Endothelial cell of umbilical vein (primary cell): Measurements from ENCODE around the gene HIP1R. TPM values are rescaled to one million over a fixed set of nuclear protein-coding genes. Genes with fewer than 3 reads are reported as not detected.

Source experiments
- BruUV-seq: library from RNA; stranded (reverse); fragments of 400-500 nt; replicated peaks from 2 replicates; lab custom pipeline; 2021; lab: Mats Ljungman, UMichigan
- CTCF ChIA-PET: fragments of 300-600, 350-600 bp; sonication (Branson Sonifier 250); formaldehyde crosslinking; loops from one replicate; lab custom pipeline; 2021; ENCODE audit warnings: antibody characterized with exemption, inconsistent platforms; lab: Charles Lee
- POLR2A ChIA-PET: fragments of 300-600, 350-600 bp; sonication (Branson Sonifier 250); formaldehyde crosslinking; loops from one replicate; lab custom pipeline; 2021; ENCODE audit warnings: antibody characterized with exemption, inconsistent platforms; lab: Charles Lee
- DNase-seq: peaks from one replicate; pipeline ENCODE4 v3.0.0-alpha.2; 2011; ENCODE audit warnings: low read depth, low spot score
- FAIRE-seq: peaks from 2 replicates; lab custom pipeline; 2011; peaks lifted over from hg19 to GRCh38; lab: Jason Lieb, UNC
- H2AFZ ChIP-seq: 2 replicates; pipeline ENCODE4 v1.6.0; 2012; ENCODE audit warnings: low read depth, low read length, control low read depth, inconsistent platforms
- H3K27ac ChIP-seq: 2 replicates; pipeline ENCODE4 v1.5.1; 2011; ENCODE audit warnings: low read depth, mild to moderate bottlenecking, control low read depth, low read length, moderate library complexity; ENCODE audit not compliant: insufficient read depth
- H3K27me3 ChIP-seq, 2 experiments: 2 replicates each; pipeline versions ENCODE4 v1.6.0 to v1.6.1; 2011; ENCODE audit warnings: low read length in 2 of 2, mixed read lengths in 1 of 2; ENCODE audit not compliant: control insufficient read depth in 2 of 2, insufficient read depth in 2 of 2
- H3K36me3 ChIP-seq, 2 experiments: 2 replicates in 1 of 2; 3 replicates in 1 of 2; pipeline ENCODE4 v1.5.1; 2011; ENCODE audit warnings: low read length in 2 of 2, mild to moderate bottlenecking in 1 of 2, moderate library complexity in 1 of 2; ENCODE audit not compliant: control insufficient read depth in 2 of 2, insufficient read depth in 2 of 2; ENCODE audit errors: extremely low read depth in 1 of 2
- H3K4me1 ChIP-seq: 3 replicates; pipeline ENCODE4 v1.5.1; 2011; ENCODE audit warnings: mild to moderate bottlenecking, low read length; ENCODE audit not compliant: control insufficient read depth, insufficient read depth; ENCODE audit errors: extremely low read depth
- H3K4me2 ChIP-seq: 2 replicates; pipeline ENCODE4 v1.6.1; 2011; ENCODE audit warnings: low read length, control low read depth, mixed read lengths; ENCODE audit not compliant: insufficient read depth
- H3K4me3 ChIP-seq, 3 experiments: fragments of 200-600 bp in 1 of 3; sonication (generic), shearing (Covaris generic) in 1 of 3; replicated peaks in 1 of 3; 2 replicates each; pipeline ENCODE4 v1.5.1; 2011 to 2016; ENCODE audit warnings: control low read depth in 3 of 3, low read length in 3 of 3, mild to moderate bottlenecking in 2 of 3, inconsistent platforms in 1 of 3, low read depth in 1 of 3, moderate library complexity in 1 of 3; ENCODE audit not compliant: insufficient read depth in 1 of 3
- H3K79me2 ChIP-seq: 2 replicates; pipeline ENCODE4 v1.6.0; 2012; ENCODE audit warnings: low read length, inconsistent platforms; ENCODE audit not compliant: control insufficient read depth, insufficient read depth
- H3K9ac ChIP-seq: replicated peaks from 2 replicates; pipeline ENCODE3; 2011; ENCODE audit warnings: low read length, control low read depth; ENCODE audit not compliant: insufficient read depth; ENCODE audit errors: extremely low read depth
- H3K9me1 ChIP-seq: replicated peaks from 3 replicates; pipeline ENCODE4 v1.6.0; 2011; ENCODE audit warnings: mild to moderate bottlenecking, low read length; ENCODE audit not compliant: control insufficient read depth, insufficient read depth; ENCODE audit errors: extremely low read depth
- H3K9me3 ChIP-seq: replicated peaks from 2 replicates; pipeline ENCODE4 v1.5.1; 2012; ENCODE audit warnings: low read length, inconsistent platforms; ENCODE audit not compliant: control insufficient read depth, insufficient read depth
- H4K20me1 ChIP-seq: replicated peaks from 2 replicates; pipeline ENCODE3; 2011; ENCODE audit warnings: mild to moderate bottlenecking, low read length; ENCODE audit not compliant: control insufficient read depth, insufficient read depth; ENCODE audit errors: extremely low read depth
- EZH2 ChIP-seq: IDR thresholded peaks from 2 replicates; pipeline ENCODE4 v1.6.1; 2012; ENCODE audit warnings: borderline replicate concordance, low read depth, mild to moderate bottlenecking, moderate library complexity, low read length, inconsistent platforms; ENCODE audit not compliant: severe bottlenecking
- FOS ChIP-seq: IDR thresholded peaks from 2 replicates; pipeline ENCODE4 v1.6.1; 2011; ENCODE audit warnings: mild to moderate bottlenecking, low read length, moderate library complexity, borderline replicate concordance; ENCODE audit not compliant: insufficient read depth
- GATA2 ChIP-seq: IDR thresholded peaks from 2 replicates; pipeline ENCODE4 v1.7.0; 2011; ENCODE audit warnings: low read depth, mild to moderate bottlenecking, moderate library complexity, mixed read lengths, low read length; ENCODE audit not compliant: insufficient read length, insufficient read depth
- JUN ChIP-seq: IDR thresholded peaks from 2 replicates; pipeline ENCODE4 v1.6.1; 2011; ENCODE audit warnings: borderline replicate concordance, low read depth; ENCODE audit not compliant: insufficient read length, insufficient read depth
- MYC ChIP-seq: IDR thresholded peaks from one replicate; pipeline ENCODE4 v1.6.1; 2011; ENCODE audit warnings: mild to moderate bottlenecking, low read depth, low read length
- POLR2A ChIP-seq: IDR thresholded peaks from 2 replicates; pipeline ENCODE4 v1.6.1; 2012; ENCODE audit warnings: low read depth, mild to moderate bottlenecking, control low read depth, low read length
- POLR2AphosphoS5 ChIP-seq: IDR thresholded peaks from 2 replicates; pipeline ENCODE4 v1.6.1; 2012; ENCODE audit warnings: low read depth, mild to moderate bottlenecking, control low read depth, low read length, moderate library complexity; ENCODE audit not compliant: insufficient read depth
- dilution Hi-C: fragments of 300-500 bp; cut with MboI; formaldehyde crosslinking; loops from one replicate; pipeline ENCODE4 v1.15.0; 2019; ENCODE audit warnings: low sequenced_read_pairs; ENCODE audit not compliant: extremely low pct_ligation_motif_present
- intact Hi-C: fragments of 100-400 bp; cut with micrococcal nuclease; formaldehyde crosslinking; loops from one replicate; pipeline ENCODE4 v1.10.0; 2022
- polyA plus RNA-seq, 4 experiments: library from polyadenylated mRNA; depleted of rRNA in 3 of 4; stranded (reverse) in 3 of 4; unstranded in 1 of 4; fragments of >200 nt; gene quantifications; 2 replicates each; pipeline versions ENCODE4 v1.2.1 to v1.2.3, GENCODE V29; 2011 to 2012; ENCODE audit warnings: missing spikeins in 1 of 4
- total RNA-seq: library from RNA; stranded (reverse); gene quantifications from 2 replicates; pipeline ENCODE4 v1.2.3, GENCODE V29; 2021
- TF ChIP-seq, protein P1 (sequence below): IDR thresholded peaks from 2 replicates; pipeline ENCODE4 v1.6.1; 2011; ENCODE audit not compliant: insufficient read depth, insufficient read length
- TF ChIP-seq, protein P2 (sequence below), 2 donors: IDR thresholded peaks; 1 replicate in 1 of 2; 2 replicates in 1 of 2; pipeline ENCODE4 v1.5.1; 2011; ENCODE audit warnings: low read length in 2 of 2, mild to moderate bottlenecking in 2 of 2, moderate library complexity in 2 of 2, control low read depth in 1 of 2, inconsistent platforms in 1 of 2, low read depth in 1 of 2; ENCODE audit not compliant: insufficient read depth in 1 of 2; ENCODE audit errors: extremely low read depth in 1 of 2

HIP1R gene
- total and polyA plus RNA-seq, 2 donors (not counting 3 experiments of a cell fraction or from before 2014, with no cell fraction given), result 111 to 122 TPM

DNA sequence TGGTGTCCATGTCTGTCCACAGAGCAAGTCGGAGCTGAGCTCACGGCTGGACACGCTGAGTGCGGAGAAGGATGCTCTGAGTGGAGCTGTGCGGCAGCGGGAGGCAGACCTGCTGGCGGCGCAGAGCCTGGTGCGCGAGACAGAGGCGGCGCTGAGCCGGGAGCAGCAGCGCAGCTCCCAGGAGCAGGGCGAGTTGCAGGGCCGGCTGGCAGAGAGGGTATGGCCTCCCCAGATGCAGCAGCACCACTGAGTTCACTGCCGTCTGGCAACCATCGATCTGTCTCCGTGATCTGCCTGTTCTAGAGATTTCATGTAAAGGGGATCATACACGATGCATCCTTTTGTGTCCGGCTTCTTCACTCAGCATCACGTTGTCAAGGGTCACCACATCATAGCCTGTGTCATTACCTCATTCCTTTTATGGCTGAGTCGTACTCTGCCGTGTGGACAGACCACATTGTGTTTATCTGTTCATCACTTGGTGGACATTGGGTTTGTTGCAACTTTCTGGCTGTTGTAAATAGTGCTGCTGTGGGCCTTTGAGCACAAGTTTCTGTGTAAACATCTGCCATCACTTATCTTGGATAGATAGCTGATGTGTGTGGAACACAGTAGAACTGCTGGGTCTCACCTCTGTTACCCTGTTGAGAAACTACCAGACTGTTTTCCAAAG lies 21.9 kb downstream of the HIP1R start:
- ChIA-PET POLR2A (interaction anchor here (1.3 kb wide), 1 partner anchor 21 kb away, joined by 6 read pairs; no protein-coding TSS in a partner anchor), CTCF (interaction anchor here (1.0 to 10.5 kb wide), 5 partner anchors 21 to 381 kb away, joined by 3 to 200 read pairs (median 7); no protein-coding TSS in a partner anchor)
- DNase-seq (no peak), FAIRE-seq (no peak)
- H3K4me3 ChIP-seq, result no peak overlapping the region
- H3K4me1 ChIP-seq, result peaks cover 13% of the 10 kb centered on the region
- dilution Hi-C loops, result no loop called here
- no peak overlapping the region for H3K27ac ChIP-seq
- H3K4me2 ChIP-seq, result no peak overlapping the region
- TF ChIP-seq MYC, result no peak
- TF ChIP-seq GATA2, result no peak
- TF ChIP-seq POLR2AphosphoS5, result no peak
- no peak for TF ChIP-seq POLR2A
- no peak for TF ChIP-seq FOS
- no peak for TF ChIP-seq EZH2
- TF ChIP-seq, protein P1, sequence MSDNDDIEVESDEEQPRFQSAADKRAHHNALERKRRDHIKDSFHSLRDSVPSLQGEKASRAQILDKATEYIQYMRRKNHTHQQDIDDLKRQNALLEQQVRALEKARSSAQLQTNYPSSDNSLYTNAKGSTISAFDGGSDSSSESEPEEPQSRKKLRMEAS, result no peak
- TF ChIP-seq JUN, result no peak
- TF ChIP-seq, protein P2, sequence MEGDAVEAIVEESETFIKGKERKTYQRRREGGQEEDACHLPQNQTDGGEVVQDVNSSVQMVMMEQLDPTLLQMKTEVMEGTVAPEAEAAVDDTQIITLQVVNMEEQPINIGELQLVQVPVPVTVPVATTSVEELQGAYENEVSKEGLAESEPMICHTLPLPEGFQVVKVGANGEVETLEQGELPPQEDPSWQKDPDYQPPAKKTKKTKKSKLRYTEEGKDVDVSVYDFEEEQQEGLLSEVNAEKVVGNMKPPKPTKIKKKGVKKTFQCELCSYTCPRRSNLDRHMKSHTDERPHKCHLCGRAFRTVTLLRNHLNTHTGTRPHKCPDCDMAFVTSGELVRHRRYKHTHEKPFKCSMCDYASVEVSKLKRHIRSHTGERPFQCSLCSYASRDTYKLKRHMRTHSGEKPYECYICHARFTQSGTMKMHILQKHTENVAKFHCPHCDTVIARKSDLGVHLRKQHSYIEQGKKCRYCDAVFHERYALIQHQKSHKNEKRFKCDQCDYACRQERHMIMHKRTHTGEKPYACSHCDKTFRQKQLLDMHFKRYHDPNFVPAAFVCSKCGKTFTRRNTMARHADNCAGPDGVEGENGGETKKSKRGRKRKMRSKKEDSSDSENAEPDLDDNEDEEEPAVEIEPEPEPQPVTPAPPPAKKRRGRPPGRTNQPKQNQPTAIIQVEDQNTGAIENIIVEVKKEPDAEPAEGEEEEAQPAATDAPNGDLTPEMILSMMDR (IDR thresholded peaks at IDR 0.05; ENCODE audit: extremely low read depth in 1 of 2, insufficient read depth in 1 of 2, low read depth in 1 of 2, low read length in 2 of 2), result no peak
- no peak overlapping the region for H2AFZ ChIP-seq
- H4K20me1 ChIP-seq, result no peaks in the 10 kb centered on the region
- H3K36me3 ChIP-seq, result peaks cover 11 to 64% of the 10 kb centered on the region in 2 experiments
- no peaks in the 10 kb centered on the region for H3K9me1 ChIP-seq
- no TSS peak for BruUV-seq
- H3K9me3 ChIP-seq, result no peaks in the 10 kb centered on the region
- H3K27me3 ChIP-seq, result no peaks in the 10 kb centered on the region
- intact Hi-C loops, result no loop called here
- no peaks in the 10 kb centered on the region for H3K79me2 ChIP-seq
- no peak overlapping the region for H3K9ac ChIP-seq
